Ectodermal cell (in vitro differentiated cells): ENCODE measurements around the gene PCDHB13.
"Not testable (repeated sequence)": the region's sequence is repeated elsewhere in the genome, so short reads cannot be mapped to it uniquely, and the experiment has no call there.

Experiments
- H3K27ac ChIP-seq: 2 replicates; pipeline ENCODE4 v1.7.0; 2013; ENCODE audit warnings: mild to moderate bottlenecking, low read depth, low read length; ENCODE audit not compliant: insufficient read depth, poor library complexity, severe bottlenecking
- H3K27me3 ChIP-seq: 2 replicates; pipeline ENCODE4 v1.7.0; 2013; ENCODE audit warnings: mild to moderate bottlenecking, low read length; ENCODE audit not compliant: insufficient read depth, control insufficient read depth, poor library complexity, severe bottlenecking
- H3K36me3 ChIP-seq: one replicate; pipeline ENCODE4 v1.7.0; 2013; ENCODE audit warnings: low read length; ENCODE audit not compliant: control insufficient read depth, insufficient read depth
- H3K4me1 ChIP-seq: one replicate; pipeline ENCODE4 v1.7.0; 2013; ENCODE audit warnings: low read length; ENCODE audit not compliant: control insufficient read depth, insufficient read depth
- H3K4me3 ChIP-seq: 2 replicates; pipeline ENCODE4 v1.7.0; 2013; ENCODE audit warnings: low read depth, low read length, control low read depth; ENCODE audit not compliant: insufficient read depth
- H3K9me3 ChIP-seq: 2 replicates; pipeline ENCODE4 v1.7.0; 2013; ENCODE audit warnings: mild to moderate bottlenecking, low read length, moderate library complexity; ENCODE audit not compliant: control insufficient read depth
- WGBS, 2 experiments: methylation state at CpG; one replicate each; pipeline ENCODE4 v1.1.7; 2013; ENCODE audit warnings: missing lambda C conversion rate in 2 of 2; 5-methylcytosine and 5-hydroxymethylcytosine counted together

The PCDHB13 gene

DNA sequence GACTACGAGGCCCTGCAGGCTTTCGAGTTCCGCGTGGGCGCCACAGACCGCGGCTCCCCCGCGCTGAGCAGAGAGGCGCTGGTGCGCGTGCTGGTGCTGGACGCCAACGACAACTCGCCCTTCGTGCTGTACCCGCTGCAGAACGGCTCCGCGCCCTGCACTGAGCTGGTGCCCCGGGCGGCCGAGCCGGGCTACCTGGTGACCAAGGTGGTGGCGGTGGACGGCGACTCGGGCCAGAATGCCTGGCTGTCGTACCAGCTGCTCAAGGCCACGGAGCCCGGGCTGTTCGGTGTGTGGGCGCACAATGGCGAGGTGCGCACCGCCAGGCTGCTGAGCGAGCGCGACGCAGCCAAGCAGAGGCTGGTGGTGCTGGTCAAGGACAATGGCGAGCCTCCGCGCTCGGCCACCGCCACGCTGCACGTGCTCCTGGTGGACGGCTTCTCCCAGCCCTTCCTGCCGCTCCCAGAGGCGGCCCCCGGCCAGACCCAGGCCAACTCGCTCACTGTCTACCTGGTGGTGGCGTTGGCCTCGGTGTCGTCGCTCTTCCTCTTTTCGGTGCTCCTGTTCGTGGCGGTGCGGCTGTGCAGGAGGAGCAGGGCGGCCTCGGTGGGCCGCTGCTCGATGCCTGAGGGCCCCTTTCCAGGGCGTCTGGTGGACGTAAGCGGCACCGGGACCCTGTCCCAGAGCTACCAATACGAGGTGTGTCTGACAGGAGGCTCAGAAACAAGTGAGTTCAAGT, 29.4 kb upstream of the PCDHB13 start:
- not testable (repeated sequence) for H3K36me3 ChIP-seq, H3K27me3 ChIP-seq, H3K4me3 ChIP-seq, H3K9me3 ChIP-seq, H3K4me1 ChIP-seq, H3K27ac ChIP-seq
- WGBS, 2 experiments = 92 to 93% methylated on average over 47 to 56 of the region's 69 CpGs

DNA sequence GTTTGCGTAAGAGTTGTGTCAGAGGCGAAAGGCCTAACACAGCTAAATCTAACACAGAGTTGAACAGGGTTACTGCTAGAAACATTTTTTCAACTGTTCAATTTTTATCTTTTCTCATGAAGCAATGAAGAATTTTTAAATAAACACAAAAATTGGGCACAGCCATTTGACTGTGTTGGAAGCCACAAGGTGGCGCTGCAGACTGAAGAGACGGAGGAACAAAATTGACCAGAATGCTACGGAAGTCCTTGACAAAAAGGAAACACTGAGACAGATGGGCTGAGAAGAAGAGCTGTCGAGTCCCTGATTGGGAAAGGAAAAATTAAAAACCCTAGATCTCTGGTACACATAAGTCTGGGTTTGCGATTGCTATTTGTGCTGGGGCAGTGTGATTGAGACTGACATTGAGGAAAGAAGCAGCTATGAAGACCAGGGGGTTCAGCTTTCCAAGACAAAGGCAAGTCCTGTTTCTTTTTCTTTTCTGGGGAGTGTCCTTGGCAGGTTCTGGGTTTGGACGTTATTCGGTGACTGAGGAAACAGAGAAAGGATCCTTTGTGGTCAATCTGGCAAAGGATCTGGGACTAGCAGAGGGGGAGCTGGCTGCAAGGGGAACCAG, 26.7 kb upstream of the PCDHB13 start, which contains the start of gene PCDHB9:
TSS of gene PCDHB9 (plus strand) at position 265 of the 616 bp plus-strand sequence. CDS start at position 423, 158 bp downstream.
- no peaks in the 10 kb centered on the region for H3K27me3 ChIP-seq
- no peaks in the 10 kb centered on the region for H3K4me1 ChIP-seq
- no peak within 1 kb of the TSS for H3K27ac ChIP-seq
- 51 to 55% methylated on average over 7 of the region's 9 CpGs for WGBS, 2 experiments
- H3K4me3 ChIP-seq = no peak within 1 kb of the TSS
- no peaks in the 10 kb centered on the region for H3K9me3 ChIP-seq
- no peaks in the 10 kb centered on the region for H3K36me3 ChIP-seq

DNA sequence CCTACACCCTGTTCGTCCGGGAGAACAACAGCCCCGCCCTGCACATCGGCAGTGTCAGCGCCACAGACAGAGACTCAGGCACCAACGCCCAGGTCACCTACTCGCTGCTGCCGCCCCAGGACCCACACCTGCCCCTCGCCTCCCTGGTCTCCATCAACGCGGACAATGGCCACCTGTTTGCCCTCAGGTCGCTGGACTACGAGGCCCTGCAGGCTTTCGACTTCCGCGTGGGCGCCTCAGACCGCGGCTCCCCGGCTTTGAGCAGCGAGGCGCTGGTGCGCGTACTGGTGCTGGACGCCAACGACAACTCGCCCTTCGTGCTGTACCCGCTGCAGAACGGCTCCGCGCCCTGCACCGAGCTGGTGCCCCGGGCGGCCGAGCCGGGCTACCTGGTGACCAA, 25.0 kb upstream of the PCDHB13 start:
- not testable (repeated sequence) for H3K36me3 ChIP-seq, H3K27me3 ChIP-seq, H3K9me3 ChIP-seq, H3K4me1 ChIP-seq, H3K27ac ChIP-seq, H3K4me3 ChIP-seq
- 94 to 95% methylated on average over 23 to 25 of the region's 37 CpGs for WGBS, 2 experiments

DNA sequence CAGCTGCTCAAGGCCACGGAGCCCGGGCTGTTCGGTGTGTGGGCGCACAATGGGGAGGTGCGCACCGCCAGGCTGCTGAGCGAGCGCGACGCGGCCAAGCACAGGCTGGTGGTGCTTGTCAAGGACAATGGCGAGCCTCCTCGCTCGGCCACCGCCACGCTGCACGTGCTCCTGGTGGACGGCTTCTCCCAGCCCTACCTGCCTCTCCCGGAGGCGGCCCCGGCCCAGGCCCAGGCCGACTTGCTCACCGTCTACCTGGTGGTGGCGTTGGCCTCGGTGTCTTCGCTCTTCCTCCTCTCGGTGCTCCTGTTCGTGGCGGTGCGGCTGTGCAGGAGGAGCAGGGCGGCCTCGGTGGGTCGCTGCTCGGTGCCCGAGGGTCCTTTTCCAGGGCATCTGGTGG, 24.6 kb upstream of the PCDHB13 start:
- H3K36me3 ChIP-seq, H3K27ac ChIP-seq, H3K9me3 ChIP-seq, H3K27me3 ChIP-seq, H3K4me3 ChIP-seq, H3K4me1 ChIP-seq: not testable (repeated sequence)
- 91 to 94% methylated on average over 25 to 34 of the region's 35 CpGs for WGBS, 2 experiments

DNA sequence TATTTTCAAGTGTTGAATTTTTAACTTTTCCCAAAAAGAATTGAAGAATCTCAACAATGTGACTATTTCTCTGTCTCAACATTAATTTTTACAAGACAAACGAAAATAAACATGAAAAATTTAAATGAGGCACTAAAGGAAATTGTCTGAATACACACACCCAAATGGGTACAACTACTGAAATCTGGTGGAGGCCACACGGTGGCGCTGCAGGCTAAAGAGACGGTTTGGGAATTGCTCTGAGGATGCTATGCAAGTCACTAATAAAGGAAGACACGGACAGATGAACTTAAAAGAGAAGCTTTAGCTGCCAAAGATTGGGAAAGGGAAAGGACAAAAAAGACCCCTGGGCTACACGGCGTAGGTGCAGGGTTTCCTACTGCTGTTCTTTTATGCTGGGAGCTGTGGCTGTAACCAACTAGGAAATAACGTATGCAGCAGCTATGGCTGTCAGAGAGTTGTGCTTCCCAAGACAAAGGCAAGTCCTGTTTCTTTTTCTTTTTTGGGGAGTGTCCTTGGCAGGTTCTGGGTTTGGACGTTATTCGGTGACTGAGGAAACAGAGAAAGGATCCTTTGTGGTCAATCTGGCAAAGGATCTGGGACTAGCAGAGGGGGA, 21.5 kb upstream of the PCDHB13 start, which contains the start of gene PCDHB10:
TSS of gene PCDHB10 (plus strand) at position 244 of the 616 bp plus-strand sequence. CDS start at position 444, 200 bp downstream.
- Histone ChIP-seq H3K36me3 (no peaks in the 10 kb centered on the region), H3K27ac (peak within 1 kb of the TSS; percentile 38), H3K9me3 (no peaks in the 10 kb centered on the region), H3K4me1 (no peaks in the 10 kb centered on the region), H3K27me3 (no peaks in the 10 kb centered on the region), H3K4me3 (peak within 1 kb of the TSS; percentile 16)
- WGBS, 2 experiments = 16 to 18% methylated on average over 8 of the region's 10 CpGs

DNA sequence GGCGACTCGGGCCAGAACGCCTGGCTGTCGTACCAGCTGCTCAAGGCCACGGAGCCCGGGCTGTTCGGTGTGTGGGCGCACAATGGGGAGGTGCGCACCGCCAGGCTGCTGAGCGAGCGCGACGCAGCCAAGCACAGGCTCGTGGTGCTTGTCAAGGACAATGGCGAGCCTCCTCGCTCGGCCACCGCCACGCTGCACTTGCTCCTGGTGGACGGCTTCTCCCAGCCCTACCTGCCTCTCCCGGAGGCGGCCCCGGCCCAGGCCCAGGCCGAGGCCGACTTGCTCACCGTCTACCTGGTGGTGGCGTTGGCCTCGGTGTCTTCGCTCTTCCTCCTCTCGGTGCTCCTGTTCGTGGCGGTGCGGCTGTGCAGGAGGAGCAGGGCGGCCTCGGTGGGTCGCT, 19.4 kb upstream of the PCDHB13 start:
- H3K36me3 ChIP-seq, H3K27me3 ChIP-seq, H3K27ac ChIP-seq, H3K9me3 ChIP-seq, H3K4me3 ChIP-seq, H3K4me1 ChIP-seq: not testable (repeated sequence)
- WGBS, 2 experiments = 94 to 95% methylated on average over 21 to 30 of the region's 37 CpGs

DNA sequence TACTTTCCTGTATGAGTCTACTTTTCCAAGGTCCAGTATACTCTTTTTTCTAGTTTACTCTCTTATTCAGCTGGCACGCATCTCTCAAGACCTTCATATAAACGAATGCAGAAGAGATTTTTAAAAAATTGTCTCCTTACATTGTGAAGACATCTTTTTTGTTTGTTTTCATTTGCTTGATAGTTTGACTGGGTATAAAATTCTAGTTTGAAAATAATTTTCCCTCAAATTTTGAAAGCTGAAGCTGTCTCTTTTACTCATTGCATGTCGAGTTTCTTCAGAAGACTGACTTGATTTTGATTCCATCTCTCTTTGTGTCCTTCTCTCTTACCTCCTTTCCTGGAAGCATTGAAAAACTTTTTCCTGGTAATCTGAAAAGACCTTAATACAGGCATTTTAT, 17.4 kb upstream of the PCDHB13 start:
- Histone ChIP-seq H3K4me3 (no peak overlapping the region), H3K9me3 (no peaks in the 10 kb centered on the region)
- WGBS, 2 experiments = 69 to 70% methylated on average over 3 of the region's 3 CpGs

DNA sequence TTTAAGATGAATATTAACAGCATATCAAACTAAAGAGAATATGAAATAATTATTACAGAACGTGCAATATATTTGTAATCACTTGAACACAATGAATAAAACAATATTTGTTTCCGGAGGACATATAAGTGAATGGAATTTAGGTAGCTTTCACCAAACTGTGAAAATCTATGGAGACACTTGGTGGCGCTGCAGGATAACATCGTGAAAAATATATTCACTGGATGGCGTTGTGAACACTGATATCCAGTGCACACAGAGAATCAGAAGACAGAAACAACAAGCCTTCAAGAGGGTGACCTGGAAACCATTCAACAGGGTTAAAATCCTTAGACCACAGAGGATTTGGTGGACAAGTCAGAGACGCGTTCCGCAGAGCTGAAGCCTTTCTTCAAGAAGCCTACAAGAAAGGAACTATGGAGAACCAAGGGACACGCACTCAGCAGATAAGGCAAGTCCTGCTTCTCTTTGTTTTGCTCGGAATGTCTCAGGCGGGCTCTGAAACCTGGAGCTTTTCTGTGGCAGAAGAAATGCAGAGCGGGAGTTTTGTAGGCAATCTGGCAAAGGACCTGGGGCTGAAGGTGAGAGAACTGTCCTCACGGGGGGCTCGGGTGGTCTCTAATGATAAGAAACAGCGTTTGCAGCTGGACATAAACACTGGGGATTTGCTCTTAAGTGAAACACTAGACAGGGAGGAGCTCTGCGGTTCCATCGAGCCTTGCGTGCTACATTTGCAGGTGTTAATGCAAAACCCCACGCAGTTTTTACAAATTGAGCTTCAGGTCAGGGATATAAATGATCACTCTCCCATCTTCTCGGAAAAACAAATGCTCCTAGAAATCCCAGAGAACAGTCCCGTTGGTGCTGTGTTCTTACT, 14.1 kb upstream of the PCDHB13 start, which contains the start of gene PCDHB11:
TSS of gene PCDHB11 (plus strand) at position 269 of the 877 bp plus-strand sequence. CDS start at position 417, 148 bp downstream.
- no peak within 1 kb of the TSS for H3K4me3 ChIP-seq
- no peaks in the 10 kb centered on the region for H3K27me3 ChIP-seq
- WGBS, 2 experiments = 82 to 83% methylated on average over 20 of the region's 21 CpGs
- no peaks in the 10 kb centered on the region for H3K4me1 ChIP-seq
- no peaks in the 10 kb centered on the region for H3K9me3 ChIP-seq
- H3K27ac ChIP-seq = no peak within 1 kb of the TSS
- H3K36me3 ChIP-seq = no peaks in the 10 kb centered on the region

More for the DNA sequence above, 17.4 kb upstream of the PCDHB13 start:
- Histone ChIP-seq H3K27me3 (no peaks in the 10 kb centered on the region), H3K36me3 (no peaks in the 10 kb centered on the region), H3K27ac (no peak overlapping the region), H3K4me1 (no peaks in the 10 kb centered on the region)

DNA sequence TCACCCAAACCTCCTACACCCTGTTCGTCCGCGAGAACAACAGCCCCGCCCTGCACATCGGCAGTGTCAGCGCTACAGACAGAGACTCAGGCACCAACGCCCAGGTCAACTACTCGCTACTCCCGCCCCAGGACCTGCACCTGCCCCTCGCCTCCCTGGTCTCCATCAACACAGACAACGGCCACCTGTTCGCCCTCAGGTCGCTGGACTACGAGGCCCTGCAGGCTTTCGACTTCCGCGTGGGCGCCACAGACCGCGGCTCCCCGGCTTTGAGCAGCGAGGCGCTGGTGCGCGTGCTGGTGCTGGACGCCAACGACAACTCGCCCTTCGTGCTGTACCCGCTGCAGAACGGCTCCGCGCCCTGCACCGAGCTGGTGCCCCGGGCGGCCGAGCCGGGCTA, 12.6 kb upstream of the PCDHB13 start:
- not testable (repeated sequence) for H3K27me3 ChIP-seq, H3K36me3 ChIP-seq, H3K4me1 ChIP-seq, H3K9me3 ChIP-seq, H3K4me3 ChIP-seq, H3K27ac ChIP-seq
- 87 to 91% methylated on average over 18 to 20 of the region's 38 CpGs for WGBS, 2 experiments
